SK-N-SH (cell line): ENCODE data around the gene QRICH2. TPM values are rescaled to one million over a fixed set of nuclear protein-coding genes. Genes with fewer than 3 reads are reported as not detected.
A peak's percentile ranks its signal among the peaks of the same experiment; 100 is the strongest.
"Not testable (repeated sequence)": the region's sequence is repeated elsewhere in the genome, so short reads cannot be mapped to it uniquely, and the experiment has no call there.

Source experiments
- CTCF ChIA-PET: fragments of 300-600, 350-600 bp; formaldehyde crosslinking; extraction: SDS; loops from one replicate; lab custom pipeline; 2021; lab: Yijun Ruan, JAX
- POLR2A ChIA-PET: fragments of 350-600 bp; sonication (Branson Sonifier 250); formaldehyde crosslinking; extraction: SDS; loops from one replicate; lab custom pipeline; 2020; ENCODE audit warnings: antibody characterized with exemption, inconsistent platforms; lab: Yijun Ruan, JAX
- DNase-seq: peaks from one replicate; pipeline ENCODE4 v3.0.0; 2012
- H2AFZ ChIP-seq: fragments of 200-600 bp; sonication (generic); 2 replicates; pipeline ENCODE4 v1.8.1; 2016; ENCODE audit warnings: antibody characterized with exemption, mild to moderate bottlenecking, low read depth
- H3F3A ChIP-seq: fragments of 200-600 bp; sonication (generic); replicated peaks from 2 replicates; pipeline ENCODE3; 2016; ENCODE audit warnings: antibody characterized with exemption, mild to moderate bottlenecking; ENCODE audit not compliant: insufficient read depth
- H3K27ac ChIP-seq, 2 experiments: fragments of 200-500 bp in 1 of 2; fragments of 200-600 bp in 1 of 2; sonication (Bioruptor generic) in 1 of 2; sonication (generic), shearing (Covaris generic) in 1 of 2; 2 replicates each; pipeline versions ENCODE4 v1.5.1 to v1.6.1; 2014 to 2016; ENCODE audit warnings: low read depth in 2 of 2, inconsistent platforms in 1 of 2, low read length in 1 of 2, mild to moderate bottlenecking in 1 of 2, mixed read lengths in 1 of 2
- H3K27me3 ChIP-seq: fragments of 200-600 bp; sonication (generic), shearing (Covaris generic); 2 replicates; pipeline ENCODE4 v1.6.1; 2016; ENCODE audit warnings: mixed run types; ENCODE audit not compliant: insufficient read depth
- H3K36me3 ChIP-seq, 2 experiments: fragments of 200-500 bp in 1 of 2; fragments of 200-600 bp in 1 of 2; sonication (Bioruptor generic) in 1 of 2; sonication (generic) in 1 of 2; replicated peaks in 1 of 2; 2 replicates each; pipeline versions ENCODE3 to v1.5.1; 2014 to 2016; ENCODE audit warnings: low read length in 1 of 2, mild to moderate bottlenecking in 1 of 2; ENCODE audit not compliant: insufficient read depth in 2 of 2, control insufficient read depth in 1 of 2
- H3K4me1 ChIP-seq, 2 experiments: fragments of 200-500 bp in 1 of 2; fragments of 200-600 bp in 1 of 2; sonication (Bioruptor generic) in 1 of 2; sonication (generic), shearing (Covaris generic) in 1 of 2; 2 replicates each; pipeline versions ENCODE4 v1.5.1 to v1.6.1; 2014 to 2016; ENCODE audit warnings: low read depth in 1 of 2, low read length in 1 of 2, mixed run types in 1 of 2; ENCODE audit not compliant: insufficient read depth in 2 of 2, control insufficient read depth in 1 of 2
- H3K4me2 ChIP-seq: fragments of 200-600 bp; sonication (generic), shearing (Covaris generic); 2 replicates; pipeline ENCODE4 v1.6.1; 2017; ENCODE audit warnings: mixed run types
- H3K4me3 ChIP-seq, 2 experiments: fragments of 200-500 bp in 1 of 2; fragments of 200-600 bp in 1 of 2; sonication (Bioruptor generic) in 1 of 2; sonication (generic), shearing (Covaris generic) in 1 of 2; 2 replicates each; pipeline versions ENCODE4 v1.5.1 to v1.8.1; 2014 to 2016; ENCODE audit warnings: low read depth in 2 of 2, inconsistent platforms in 1 of 2, low read length in 1 of 2, mild to moderate bottlenecking in 1 of 2, mixed read lengths in 1 of 2, moderate library complexity in 1 of 2
- H3K79me2 ChIP-seq: fragments of 200-600 bp; sonication (generic); 2 replicates; pipeline ENCODE4 v1.8.1; 2017; ENCODE audit warnings: mild to moderate bottlenecking; ENCODE audit not compliant: insufficient read depth
- H3K9ac ChIP-seq: fragments of 200-600 bp; sonication (generic); 2 replicates; pipeline ENCODE4 v1.6.1; 2017; ENCODE audit warnings: mixed run types
- H3K9me2 ChIP-seq: fragments of 200-600 bp; sonication (generic); 2 replicates; pipeline ENCODE4 v1.6.1; 2017; ENCODE audit warnings: mixed run types
- H3K9me3 ChIP-seq: fragments of 200-600 bp; sonication (generic); 2 replicates; pipeline ENCODE4 v1.6.1; 2017; ENCODE audit warnings: mixed run types, mild to moderate bottlenecking, moderate library complexity
- H4K20me1 ChIP-seq: fragments of 200-600 bp; sonication (generic); 2 replicates; pipeline ENCODE4 v1.6.1; 2017; ENCODE audit warnings: mild to moderate bottlenecking, mixed run types; ENCODE audit not compliant: insufficient read depth
- EZH2phosphoT487 ChIP-seq: fragments of 200-600 bp; sonication (generic); IDR thresholded peaks from 2 replicates; pipeline ENCODE4 v1.6.1; 2017; ENCODE audit warnings: low read depth, mixed run types, mild to moderate bottlenecking, antibody characterized with exemption, moderate library complexity, borderline replicate concordance
- FOSL2 ChIP-seq: IDR thresholded peaks from 2 replicates; pipeline ENCODE4 v1.4.0; 2012; ENCODE audit warnings: low read depth, mild to moderate bottlenecking, moderate library complexity, borderline replicate concordance
- GABPA ChIP-seq: IDR thresholded peaks from 2 replicates; pipeline ENCODE4 v1.4.0; 2012; ENCODE audit warnings: low read depth, mild to moderate bottlenecking
- GATA2 ChIP-seq: sonication (generic); formaldehyde crosslinking; IDR thresholded peaks from 2 replicates; pipeline ENCODE4 v1.5.0; 2020; ENCODE audit warnings: mild to moderate bottlenecking, missing genetic modification reagents
- MEF2A ChIP-seq: IDR thresholded peaks from 2 replicates; pipeline ENCODE4 v1.4.0; 2012; ENCODE audit warnings: low read depth, borderline replicate concordance
- POLR2AphosphoS5 ChIP-seq: IDR thresholded peaks from 2 replicates; pipeline ENCODE4 v1.6.1; 2012; ENCODE audit warnings: low read depth, low read length
- RAD21 ChIP-seq: IDR thresholded peaks from 2 replicates; pipeline ENCODE4 v1.6.1; 2012; ENCODE audit warnings: mild to moderate bottlenecking, low read length
- RCOR1 ChIP-seq: fragments of 150-350 bp; IDR thresholded peaks from 2 replicates; pipeline ENCODE4 v1.6.1; 2017; ENCODE audit warnings: antibody characterized with exemption, low read length
- RFX5 ChIP-seq: IDR thresholded peaks from 2 replicates; pipeline ENCODE4 v1.6.1; 2012; ENCODE audit warnings: mild to moderate bottlenecking, improper control_type of control experiment, low read length
- RXRA ChIP-seq: IDR thresholded peaks from 2 replicates; pipeline ENCODE4 v1.4.0; 2012; ENCODE audit warnings: low read depth, mild to moderate bottlenecking, borderline replicate concordance
- USF1 ChIP-seq: IDR thresholded peaks from 2 replicates; pipeline ENCODE4 v1.4.0; 2012; ENCODE audit warnings: low read depth, borderline replicate concordance
- YY1 ChIP-seq: IDR thresholded peaks from 2 replicates; pipeline ENCODE4 v1.4.0; 2012; ENCODE audit warnings: low read depth, mild to moderate bottlenecking
- WGBS: methylation state at CpG from one replicate; pipeline ENCODE4 v1.1.6; 2017; ENCODE audit warnings: low lambda C conversion rate; 5-methylcytosine and 5-hydroxymethylcytosine counted together
- polyA plus RNA-seq, 3 experiments: library from polyadenylated mRNA; depleted of rRNA; stranded (reverse); fragments of >200 nt; gene quantifications; 2 replicates each; pipeline ENCODE4 v1.2.3, GENCODE V29; 2012
- TF ChIP-seq, protein P1 (sequence below): fragments of 150-350 bp; IDR thresholded peaks from 2 replicates; pipeline ENCODE4 v1.6.1; 2016; ENCODE audit warnings: mild to moderate bottlenecking, low read depth, low read length
- TF ChIP-seq, protein P2 (sequence below): fragments of 150-350 bp; IDR thresholded peaks from 2 replicates; pipeline ENCODE4 v1.6.1; 2017; ENCODE audit warnings: antibody characterized with exemption, low read length, low read depth, borderline replicate concordance
- TF ChIP-seq, protein P3 (sequence below): fragments of 200-600 bp; sonication (generic); IDR thresholded peaks from 2 replicates; pipeline ENCODE4 v1.6.1; 2017; ENCODE audit warnings: antibody characterized with exemption, mild to moderate bottlenecking, moderate library complexity

Gene QRICH2
- polyA plus RNA-seq, 1 of the 3 experiments (the other 2 are of a cell fraction), result 6.2 TPM

- Histone ChIP-seq H3K9me3 (no peaks in the 10 kb centered on the region), H3K4me1 (peaks cover 7 to 10% of the 10 kb centered on the region in 2 experiments; a peak in 2 of 4 replicates), H3K4me2 (no peak overlapping the region), H4K20me1 (no peaks in the 10 kb centered on the region), H3K4me3 (no peak overlapping the region), H3F3A (peaks cover 19% of the 10 kb centered on the region), H3K9me2 (no peaks in the 10 kb centered on the region)
- 97% methylated on average over 5 of the region's 5 CpGs for WGBS
- CTCF ChIA-PET, result interaction anchor here (0.8 to 8.3 kb wide), 3 partner anchors 36 to 156 kb away, joined by 3 to 128 read pairs (median 5); partner anchors contain the start of gene SPHK1
- no peak for TF ChIP-seq MEF2A
- TF ChIP-seq, protein P1, sequence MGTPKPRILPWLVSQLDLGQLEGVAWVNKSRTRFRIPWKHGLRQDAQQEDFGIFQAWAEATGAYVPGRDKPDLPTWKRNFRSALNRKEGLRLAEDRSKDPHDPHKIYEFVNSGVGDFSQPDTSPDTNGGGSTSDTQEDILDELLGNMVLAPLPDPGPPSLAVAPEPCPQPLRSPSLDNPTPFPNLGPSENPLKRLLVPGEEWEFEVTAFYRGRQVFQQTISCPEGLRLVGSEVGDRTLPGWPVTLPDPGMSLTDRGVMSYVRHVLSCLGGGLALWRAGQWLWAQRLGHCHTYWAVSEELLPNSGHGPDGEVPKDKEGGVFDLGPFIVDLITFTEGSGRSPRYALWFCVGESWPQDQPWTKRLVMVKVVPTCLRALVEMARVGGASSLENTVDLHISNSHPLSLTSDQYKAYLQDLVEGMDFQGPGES, result no peak
- TF ChIP-seq, all 33 proteins: peak for 0
- POLR2A ChIA-PET, result no interaction called here
- H3K27me3 ChIP-seq, result no peaks in the 10 kb centered on the region
- H3K9ac ChIP-seq, result no peak overlapping the region
- H3K27ac ChIP-seq, result no peak overlapping the region
- peaks cover 12 to 25% of the 10 kb centered on the region in 2 experiments for H3K36me3 ChIP-seq
- peaks cover 54% of the 10 kb centered on the region for H3K79me2 ChIP-seq
- no peak overlapping the region for H2AFZ ChIP-seq
- DNase-seq, result no peak
Measured at GRCh38 chr17:76350463-76350862, 42.4 kb upstream of the QRICH2 start.

- CTCF ChIA-PET, result interaction anchor here (2.9 to 3.8 kb wide), 2 partner anchors 38 to 51 kb away, joined by 12 to 19 read pairs; partner anchors contain the start of gene SPHK1
- H3K9me2 ChIP-seq, H3K4me1 ChIP-seq, H3K4me3 ChIP-seq, H3K27me3 ChIP-seq, H3K9ac ChIP-seq, H4K20me1 ChIP-seq, H3K4me2 ChIP-seq, H3K9me3 ChIP-seq, DNase-seq, H3K27ac ChIP-seq, H2AFZ ChIP-seq, POLR2A ChIA-PET: not testable (repeated sequence)
- 98% methylated on average over 11 of the region's 11 CpGs for WGBS
- peaks cover 43% of the 10 kb centered on the region for H3K79me2 ChIP-seq
- peaks cover 16% of the 10 kb centered on the region for H3F3A ChIP-seq
- H3K36me3 ChIP-seq, result peaks cover 17 to 48% of the 10 kb centered on the region in 2 experiments
Measured at GRCh38 chr17:76346936-76347335, 38.9 kb upstream of the QRICH2 start.

- H4K20me1 ChIP-seq, result no peaks in the 10 kb centered on the region
- no peaks in the 10 kb centered on the region for H3K9me2 ChIP-seq
- H3K79me2 ChIP-seq, result peaks cover 43% of the 10 kb centered on the region
- no peak overlapping the region for H3K9ac ChIP-seq
- DNase-seq, result no peak
- H2AFZ ChIP-seq, result no peak overlapping the region
- 96% methylated on average over 14 of the region's 14 CpGs for WGBS
- H3K27me3 ChIP-seq, result no peaks in the 10 kb centered on the region
- no peaks in the 10 kb centered on the region for H3K4me1 ChIP-seq
- peak overlapping the region in 1 of 2 experiments; percentile 17; a peak in 1 of 4 replicates for H3K27ac ChIP-seq
- H3F3A ChIP-seq, result peaks cover 10% of the 10 kb centered on the region
- H3K4me3 ChIP-seq, result no peak overlapping the region
- ChIA-PET POLR2A (interaction anchor here (0.6 kb wide), 1 partner anchor 405 kb away, joined by 4 read pairs; no protein-coding TSS in a partner anchor), CTCF (interaction anchor here (1.2 to 3.8 kb wide), 5 partner anchors 7 to 63 kb away, joined by 3 to 19 read pairs (median 10); partner anchors contain the start of gene SPHK1)
- no peaks in the 10 kb centered on the region for H3K9me3 ChIP-seq
- no peak overlapping the region for H3K4me2 ChIP-seq
- H3K36me3 ChIP-seq, result peaks cover 17 to 45% of the 10 kb centered on the region in 2 experiments
- TF ChIP-seq, protein P2, sequence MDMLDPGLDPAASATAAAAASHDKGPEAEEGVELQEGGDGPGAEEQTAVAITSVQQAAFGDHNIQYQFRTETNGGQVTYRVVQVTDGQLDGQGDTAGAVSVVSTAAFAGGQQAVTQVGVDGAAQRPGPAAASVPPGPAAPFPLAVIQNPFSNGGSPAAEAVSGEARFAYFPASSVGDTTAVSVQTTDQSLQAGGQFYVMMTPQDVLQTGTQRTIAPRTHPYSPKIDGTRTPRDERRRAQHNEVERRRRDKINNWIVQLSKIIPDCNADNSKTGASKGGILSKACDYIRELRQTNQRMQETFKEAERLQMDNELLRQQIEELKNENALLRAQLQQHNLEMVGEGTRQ, result no peak
- TF ChIP-seq YY1, result no peak
- TF ChIP-seq, protein P3, sequence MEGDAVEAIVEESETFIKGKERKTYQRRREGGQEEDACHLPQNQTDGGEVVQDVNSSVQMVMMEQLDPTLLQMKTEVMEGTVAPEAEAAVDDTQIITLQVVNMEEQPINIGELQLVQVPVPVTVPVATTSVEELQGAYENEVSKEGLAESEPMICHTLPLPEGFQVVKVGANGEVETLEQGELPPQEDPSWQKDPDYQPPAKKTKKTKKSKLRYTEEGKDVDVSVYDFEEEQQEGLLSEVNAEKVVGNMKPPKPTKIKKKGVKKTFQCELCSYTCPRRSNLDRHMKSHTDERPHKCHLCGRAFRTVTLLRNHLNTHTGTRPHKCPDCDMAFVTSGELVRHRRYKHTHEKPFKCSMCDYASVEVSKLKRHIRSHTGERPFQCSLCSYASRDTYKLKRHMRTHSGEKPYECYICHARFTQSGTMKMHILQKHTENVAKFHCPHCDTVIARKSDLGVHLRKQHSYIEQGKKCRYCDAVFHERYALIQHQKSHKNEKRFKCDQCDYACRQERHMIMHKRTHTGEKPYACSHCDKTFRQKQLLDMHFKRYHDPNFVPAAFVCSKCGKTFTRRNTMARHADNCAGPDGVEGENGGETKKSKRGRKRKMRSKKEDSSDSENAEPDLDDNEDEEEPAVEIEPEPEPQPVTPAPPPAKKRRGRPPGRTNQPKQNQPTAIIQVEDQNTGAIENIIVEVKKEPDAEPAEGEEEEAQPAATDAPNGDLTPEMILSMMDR, result no peak
- TF ChIP-seq MEF2A, result no peak
- TF ChIP-seq RFX5, result no peak
- no peak for TF ChIP-seq POLR2AphosphoS5
- no peak for TF ChIP-seq RAD21
- no peak for TF ChIP-seq FOSL2
- TF ChIP-seq RXRA, result no peak
- no peak for TF ChIP-seq GATA2 (CRISPR knock-in tag)
- TF ChIP-seq GABPA, result no peak
- TF ChIP-seq RCOR1, result no peak
- TF ChIP-seq EZH2phosphoT487, result no peak
- no peak for TF ChIP-seq USF1
Measured at GRCh38 chr17:76345377-76345974, 37.4 kb upstream of the QRICH2 start.
